22Rv1 (cell line): ENCODE results near the gene GDI1.

Source experiments
- CTCF ChIP-seq: fragments of 450-650 bp; IDR thresholded peaks from 2 replicates; pipeline ENCODE4 v1.5.1; 2017; ENCODE audit warnings: mild to moderate bottlenecking
- ZFX ChIP-seq: fragments of 450-650 bp; IDR thresholded peaks from 2 replicates; pipeline ENCODE4 v1.6.1; 2017; ENCODE audit warnings: antibody characterized with exemption, borderline replicate concordance

- no peak for TF ChIP-seq ZFX
- TF ChIP-seq CTCF: no peak
These were observed 4.7 kb upstream of the GDI1 start for GRCh38 chrX:154432210-154432609.
